HCT116 (cell line): ENCODE data around the gene APIP. TPM values are rescaled to one million over a fixed set of nuclear protein-coding genes. Genes with fewer than 3 reads are reported as not detected.

Source experiments
- ATAC-seq: fragments of 200-7000 bp; cut with Tn5 transposase; 2 replicates; pipeline ENCODE4 v1.9.1; 2020; ENCODE audit warnings: mild to moderate bottlenecking, moderate library complexity
- BruUV-seq: library from RNA; stranded (reverse); fragments of 400-500 nt; replicated peaks from 2 replicates; lab custom pipeline; 2021; lab: Mats Ljungman, UMichigan
- CTCF ChIA-PET: fragments of 300-600 bp; sonication (Branson Sonifier 250); formaldehyde crosslinking; loops from one replicate; lab custom pipeline; 2021; ENCODE audit warnings: antibody characterized with exemption; lab: Charles Lee
- POLR2A ChIA-PET: fragments of 300-600, 350-600 bp; sonication (Branson Sonifier 250); formaldehyde crosslinking; loops from one replicate; lab custom pipeline; 2021; ENCODE audit warnings: antibody characterized with exemption; lab: Charles Lee
- RAD21 ChIA-PET, 2 experiments: fragments of 300-600 bp; sonication (Branson Sonifier 250); formaldehyde crosslinking; loops; one replicate each; lab custom pipeline; 2023; ENCODE audit warnings: low total read pairs in 2 of 2; ENCODE audit not compliant: uncharacterized antibody in 2 of 2, unreplicated experiment in 2 of 2, low non-redundant PET in 1 of 2; lab: Charles Lee
- DNase-seq: peaks from one replicate; pipeline ENCODE4 v3.0.0-alpha.2; 2010; ENCODE audit warnings: low read depth, low spot score
- H2AFZ ChIP-seq: fragments of 200-600 bp; shearing (Covaris generic), sonication (generic); 2 replicates; pipeline ENCODE4 v1.6.1; 2017; ENCODE audit warnings: low read depth, mixed run types, mixed read lengths, antibody characterized with exemption, low read length; ENCODE audit not compliant: poor library complexity, severe bottlenecking
- H3K27ac ChIP-seq: 2 replicates; pipeline ENCODE4 v1.5.1; 2012; ENCODE audit warnings: low read depth, low read length
- H3K27me3 ChIP-seq: fragments of 200-600 bp; sonication (generic); 2 replicates; pipeline ENCODE4 v1.6.1; 2016; ENCODE audit warnings: mixed run types, low read length, mixed read lengths; ENCODE audit not compliant: insufficient read depth
- H3K36me3 ChIP-seq, 2 experiments: fragments of 200-500 bp in 1 of 2; fragments of 200-600 bp in 1 of 2; sonication (Bioruptor generic) in 1 of 2; sonication (generic) in 1 of 2; 2 replicates each; pipeline versions ENCODE4 v1.5.1 to v1.6.1; 2014 to 2016; ENCODE audit warnings: low read length in 2 of 2, inconsistent platforms in 1 of 2, mixed read lengths in 1 of 2, mixed run types in 1 of 2; ENCODE audit not compliant: insufficient read depth in 2 of 2, control insufficient read depth in 1 of 2
- H3K4me1 ChIP-seq, 2 experiments: fragments of 200-600 bp in 1 of 2; sonication (generic) in 1 of 2; 2 replicates each; pipeline versions ENCODE4 v1.5.1 to v1.6.1; 2012 to 2017; ENCODE audit warnings: low read length in 2 of 2, inconsistent platforms in 1 of 2, mild to moderate bottlenecking in 1 of 2, mixed read lengths in 1 of 2, mixed run types in 1 of 2, moderate library complexity in 1 of 2; ENCODE audit not compliant: insufficient read depth in 2 of 2, control insufficient read depth in 1 of 2
- H3K4me2 ChIP-seq: fragments of 200-600 bp; sonication (generic); 2 replicates; pipeline ENCODE4 v1.6.1; 2017; ENCODE audit warnings: mixed run types, low read length, mixed read lengths
- H3K4me3 ChIP-seq, 2 experiments: fragments of 200-600 bp in 1 of 2; sonication (generic) in 1 of 2; replicated peaks in 1 of 2; 2 replicates each; pipeline ENCODE4 v1.5.1; 2011 to 2016; ENCODE audit warnings: low read length in 2 of 2, control low read depth in 1 of 2, low read depth in 1 of 2, mild to moderate bottlenecking in 1 of 2, mixed read lengths in 1 of 2, mixed run types in 1 of 2
- H3K79me2 ChIP-seq: fragments of 200-600 bp; sonication (generic); 2 replicates; pipeline ENCODE4 v1.6.1; 2017; ENCODE audit warnings: mild to moderate bottlenecking, mixed run types, low read length, moderate library complexity, mixed read lengths; ENCODE audit not compliant: insufficient read depth
- H3K9ac ChIP-seq: fragments of 200-600 bp; sonication (generic); 2 replicates; pipeline ENCODE4 v1.6.1; 2016; ENCODE audit warnings: low read length, mixed read lengths
- H3K9me2 ChIP-seq: fragments of 200-600 bp; sonication (generic), shearing (Covaris generic); 2 replicates; pipeline ENCODE4 v1.6.1; 2017; ENCODE audit warnings: mixed run types, mild to moderate bottlenecking, moderate library complexity; ENCODE audit not compliant: insufficient read depth
- H3K9me3 ChIP-seq, 2 experiments: fragments of 200-500 bp in 1 of 2; fragments of 200-600 bp in 1 of 2; sonication (Bioruptor generic) in 1 of 2; sonication (generic) in 1 of 2; 2 replicates each; pipeline ENCODE4 v1.6.1; 2014 to 2017; ENCODE audit warnings: low read length in 2 of 2, mixed read lengths in 2 of 2, inconsistent platforms in 1 of 2, low read depth in 1 of 2, mild to moderate bottlenecking in 1 of 2, mixed run types in 1 of 2, moderate library complexity in 1 of 2; ENCODE audit not compliant: control insufficient read depth in 1 of 2, insufficient read depth in 1 of 2
- H4K20me1 ChIP-seq: fragments of 200-600 bp; sonication (generic), shearing (Covaris generic); 2 replicates; pipeline ENCODE4 v1.6.1; 2017; ENCODE audit warnings: mixed run types, mild to moderate bottlenecking, moderate library complexity; ENCODE audit not compliant: insufficient read depth
- CEBPB ChIP-seq: IDR thresholded peaks from 2 replicates; pipeline ENCODE4 v1.6.1; 2012; ENCODE audit warnings: low read depth
- JUND ChIP-seq: IDR thresholded peaks from 2 replicates; pipeline ENCODE4 v1.6.1; 2012
- POLR2AphosphoS5 ChIP-seq: IDR thresholded peaks from 2 replicates; pipeline ENCODE4 v1.6.1; 2011; ENCODE audit warnings: mild to moderate bottlenecking, low read depth, low read length, moderate library complexity
- SIN3A ChIP-seq: IDR thresholded peaks from 2 replicates; pipeline ENCODE4 v1.6.1; 2012; ENCODE audit warnings: low read depth
- SP1 ChIP-seq: IDR thresholded peaks from 2 replicates; pipeline ENCODE4 v1.6.1; 2012; ENCODE audit warnings: low read depth
- SRF ChIP-seq: IDR thresholded peaks from 2 replicates; pipeline ENCODE4 v1.6.1; 2012; ENCODE audit warnings: low read depth
- TCF7L2 ChIP-seq: IDR thresholded peaks from 2 replicates; pipeline ENCODE4 v1.7.0; 2011; ENCODE audit warnings: borderline replicate concordance, inconsistent platforms; ENCODE audit not compliant: insufficient read depth, insufficient read length; ENCODE audit errors: extremely low read depth
- ZFX ChIP-seq: fragments of 450-650 bp; IDR thresholded peaks from 2 replicates; pipeline ENCODE4 v1.6.1; 2017
- ZNF274 ChIP-seq: fragments of 200-500 bp; sonication (Bioruptor generic); IDR thresholded peaks from 2 replicates; pipeline ENCODE4 v1.6.1; 2014; ENCODE audit warnings: mild to moderate bottlenecking, low read depth, low read length, inconsistent platforms
- intact Hi-C: fragments of 100-400 bp; cut with micrococcal nuclease; formaldehyde crosslinking; loops from 2 replicates; pipeline ENCODE4 v1.10.0; 2022
- total RNA-seq: library from RNA; stranded (reverse); gene quantifications from one replicate; pipeline ENCODE4 v1.2.1, GENCODE V29; 2021; ENCODE audit not compliant: unreplicated experiment
- TF ChIP-seq, protein P1 (sequence below): IDR thresholded peaks from 2 replicates; pipeline ENCODE4 v1.6.1; 2012
- TF ChIP-seq, protein P2 (sequence below), 3 experiments: fragments of 200-600 bp in 1 of 3; sonication (generic) in 1 of 3; IDR thresholded peaks in 2 of 3; conservative IDR thresholded peaks in 1 of 3; 2 replicates each; pipeline ENCODE4 v1.5.1; 2012 to 2017; ENCODE audit warnings: low read depth in 2 of 3, low read length in 2 of 3, antibody characterized with exemption in 1 of 3, borderline replicate concordance in 1 of 3, control low read depth in 1 of 3, mild to moderate bottlenecking in 1 of 3, mixed read lengths in 1 of 3, mixed run types in 1 of 3, moderate library complexity in 1 of 3; ENCODE audit not compliant: insufficient read depth in 1 of 3
- TF ChIP-seq, protein P3 (sequence below): IDR thresholded peaks from 2 replicates; pipeline ENCODE4 v1.6.1; 2011; ENCODE audit warnings: mild to moderate bottlenecking, low read length, moderate library complexity; ENCODE audit not compliant: insufficient replicate concordance; ENCODE audit errors: extremely low read depth

The APIP gene
- total RNA-seq, 1 experiment from 2014 or later = 41.2 TPM

DNA sequence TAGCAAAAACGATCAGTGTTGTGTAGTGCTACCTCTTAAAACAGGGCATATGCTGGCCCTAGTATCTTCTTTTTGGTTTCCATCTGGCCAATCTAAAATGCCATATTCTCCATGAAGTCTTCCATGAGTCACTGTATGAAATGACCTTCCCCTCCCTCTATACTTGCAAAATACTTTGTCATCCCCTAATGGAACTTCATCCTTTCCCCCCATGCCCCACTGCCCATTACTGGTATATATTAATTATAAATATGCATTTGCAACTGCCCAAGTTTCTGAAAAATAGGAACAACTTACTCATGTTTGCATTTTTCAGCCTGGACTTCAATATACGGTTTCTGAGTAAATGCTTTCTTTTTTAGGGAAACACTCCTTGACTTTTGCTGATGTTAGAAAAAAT, 4.5 kb downstream of the APIP start:
- ChIA-PET POLR2A (no interaction called here), CTCF (no interaction called here), RAD21 (interaction anchor here in 1 of 2 experiments (0.8 kb wide), 1 partner anchor 12 kb away, joined by 3 read pairs; no protein-coding TSS in a partner anchor)
- BruUV-seq = no TSS peak
- Histone ChIP-seq H3K9ac (no peak overlapping the region), H2AFZ (no peak overlapping the region), H3K9me3 (peaks cover 0 to 5% of the 10 kb centered on the region in 2 experiments; a peak in 1 of 4 replicates), H4K20me1 (no peaks in the 10 kb centered on the region), H3K9me2 (no peaks in the 10 kb centered on the region), H3K36me3 (no peaks in the 10 kb centered on the region; a peak in 1 of 4 replicates), H3K4me3 (no peak overlapping the region), H3K27me3 (no peaks in the 10 kb centered on the region), H3K4me2 (no peak overlapping the region), H3K79me2 (peaks cover 45% of the 10 kb centered on the region), H3K4me1 (peaks cover 5 to 16% of the 10 kb centered on the region in 2 experiments; a peak in 3 of 4 replicates), H3K27ac (no peak overlapping the region)
- DNase-seq (no peak), ATAC-seq (no peak)
- intact Hi-C loops = no loop called here
- TF ChIP-seq CEBPB = no peak
- TF ChIP-seq, protein P1, sequence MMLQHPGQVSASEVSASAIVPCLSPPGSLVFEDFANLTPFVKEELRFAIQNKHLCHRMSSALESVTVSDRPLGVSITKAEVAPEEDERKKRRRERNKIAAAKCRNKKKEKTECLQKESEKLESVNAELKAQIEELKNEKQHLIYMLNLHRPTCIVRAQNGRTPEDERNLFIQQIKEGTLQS = no peak
- TF ChIP-seq TCF7L2 = no peak
- no peak for TF ChIP-seq ZNF274
- TF ChIP-seq SIN3A = no peak
- TF ChIP-seq, protein P2, sequence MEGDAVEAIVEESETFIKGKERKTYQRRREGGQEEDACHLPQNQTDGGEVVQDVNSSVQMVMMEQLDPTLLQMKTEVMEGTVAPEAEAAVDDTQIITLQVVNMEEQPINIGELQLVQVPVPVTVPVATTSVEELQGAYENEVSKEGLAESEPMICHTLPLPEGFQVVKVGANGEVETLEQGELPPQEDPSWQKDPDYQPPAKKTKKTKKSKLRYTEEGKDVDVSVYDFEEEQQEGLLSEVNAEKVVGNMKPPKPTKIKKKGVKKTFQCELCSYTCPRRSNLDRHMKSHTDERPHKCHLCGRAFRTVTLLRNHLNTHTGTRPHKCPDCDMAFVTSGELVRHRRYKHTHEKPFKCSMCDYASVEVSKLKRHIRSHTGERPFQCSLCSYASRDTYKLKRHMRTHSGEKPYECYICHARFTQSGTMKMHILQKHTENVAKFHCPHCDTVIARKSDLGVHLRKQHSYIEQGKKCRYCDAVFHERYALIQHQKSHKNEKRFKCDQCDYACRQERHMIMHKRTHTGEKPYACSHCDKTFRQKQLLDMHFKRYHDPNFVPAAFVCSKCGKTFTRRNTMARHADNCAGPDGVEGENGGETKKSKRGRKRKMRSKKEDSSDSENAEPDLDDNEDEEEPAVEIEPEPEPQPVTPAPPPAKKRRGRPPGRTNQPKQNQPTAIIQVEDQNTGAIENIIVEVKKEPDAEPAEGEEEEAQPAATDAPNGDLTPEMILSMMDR (IDR thresholded peaks at IDR 0.05 in 2 of 3, conservative IDR thresholded peaks at IDR 0.05 in 1 of 3; ENCODE audit: borderline replicate concordance in 1 of 3, insufficient read depth in 1 of 3, low read depth in 2 of 3, low read length in 2 of 3) = no peak

DNA sequence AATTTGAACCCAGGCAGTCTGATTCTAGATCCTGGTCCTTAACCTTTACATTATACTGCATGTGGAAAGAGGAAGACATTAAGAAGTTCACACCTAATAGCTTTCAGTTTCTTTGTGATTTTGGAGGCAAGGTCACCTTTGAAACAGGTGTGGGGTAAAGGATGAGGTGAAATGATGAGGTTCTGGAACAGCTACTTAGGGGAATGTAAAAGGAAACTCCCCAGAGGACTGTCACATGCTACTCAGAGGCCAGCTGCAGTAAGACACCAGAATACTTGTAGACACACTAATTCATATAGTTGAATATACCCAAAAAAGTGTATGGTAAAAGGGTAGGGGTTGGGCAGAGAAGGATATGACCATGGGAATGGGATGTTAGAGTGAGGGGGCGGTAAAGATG, 5.4 kb downstream of the APIP start:
- TF ChIP-seq SRF (no peak), SIN3A (no peak), ZFX (no peak), POLR2AphosphoS5 (no peak), JUND (no peak), CEBPB (no peak), SP1 (no peak)
- TF ChIP-seq, protein P3, sequence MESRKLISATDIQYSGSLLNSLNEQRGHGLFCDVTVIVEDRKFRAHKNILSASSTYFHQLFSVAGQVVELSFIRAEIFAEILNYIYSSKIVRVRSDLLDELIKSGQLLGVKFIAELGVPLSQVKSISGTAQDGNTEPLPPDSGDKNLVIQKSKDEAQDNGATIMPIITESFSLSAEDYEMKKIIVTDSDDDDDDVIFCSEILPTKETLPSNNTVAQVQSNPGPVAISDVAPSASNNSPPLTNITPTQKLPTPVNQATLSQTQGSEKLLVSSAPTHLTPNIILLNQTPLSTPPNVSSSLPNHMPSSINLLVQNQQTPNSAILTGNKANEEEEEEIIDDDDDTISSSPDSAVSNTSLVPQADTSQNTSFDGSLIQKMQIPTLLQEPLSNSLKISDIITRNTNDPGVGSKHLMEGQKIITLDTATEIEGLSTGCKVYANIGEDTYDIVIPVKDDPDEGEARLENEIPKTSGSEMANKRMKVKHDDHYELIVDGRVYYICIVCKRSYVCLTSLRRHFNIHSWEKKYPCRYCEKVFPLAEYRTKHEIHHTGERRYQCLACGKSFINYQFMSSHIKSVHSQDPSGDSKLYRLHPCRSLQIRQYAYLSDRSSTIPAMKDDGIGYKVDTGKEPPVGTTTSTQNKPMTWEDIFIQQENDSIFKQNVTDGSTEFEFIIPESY = no peak
- TF ChIP-seq, protein P1 = no peak
- DNase-seq (no peak), ATAC-seq (no peak)
- intact Hi-C loops = no loop called here
- BruUV-seq = no TSS peak
- Histone ChIP-seq H3K27me3 (no peaks in the 10 kb centered on the region), H3K9me3 (peaks cover 0 to 5% of the 10 kb centered on the region in 2 experiments; a peak in 1 of 4 replicates), H2AFZ (no peak overlapping the region), H3K36me3 (no peaks in the 10 kb centered on the region; a peak in 1 of 4 replicates), H3K4me3 (no peak overlapping the region), H3K9ac (no peak overlapping the region), H3K9me2 (no peaks in the 10 kb centered on the region), H3K27ac (no peak overlapping the region), H3K79me2 (peaks cover 49% of the 10 kb centered on the region), H4K20me1 (no peaks in the 10 kb centered on the region), H3K4me2 (no peak overlapping the region), H3K4me1 (peaks cover 5 to 16% of the 10 kb centered on the region in 2 experiments; a peak in 3 of 4 replicates)
- ChIA-PET RAD21 (no interaction called here), POLR2A (no interaction called here), CTCF (no interaction called here)
